T-cell (primary cell): Measurements from ENCODE around the gene HINFP. TPM values are rescaled to one million over a fixed set of nuclear protein-coding genes. Genes with fewer than 3 reads are reported as not detected.

Experiments used
- total RNA-seq, 35 experiments: library from RNA in 6 of 35; stranded (reverse) in 6 of 35; fragments of 120-200 nt in 1 of 35; gene quantifications; one replicate each; pipeline versions ENCODE4 v1.2.1 to v1.2.4 and lab custom pipeline; 2013 to 2026

Gene HINFP
- total RNA-seq, 5 donors from 2014 or later (not counting 1 experiment from before 2014, with no cell fraction given): 30.0 to 68.5 (median 56.7) TPM

Other genes with a start within 250 kb of the HINFP start
- gene CXCR5, start 237.7 kb upstream of the HINFP start, total RNA-seq: 10 to 100 TPM in 1 of 5 donors, 1 to 10 TPM in 4; 4.7 to 10.6 (median 6.3) TPM
- gene BCL9L, start 195.7 kb upstream of the HINFP start, total RNA-seq: 100 to 1,000 TPM; 229 to 331 (median 308) TPM
- gene UPK2, start 165.3 kb upstream of the HINFP start, total RNA-seq: under 1 TPM in 1 of 5 donors, not detected in 4; 0.32 TPM
- not detected for gene FOXR1, start 149.8 kb upstream of the HINFP start, total RNA-seq
- 100 to 1,000 TPM; 104 to 121 (median 118) TPM for gene CENATAC, start 123.4 kb upstream of the HINFP start, total RNA-seq
- 1,000 to 10,000 TPM; 1,733 to 2,728 (median 2,161) TPM for gene RPS25, start 103.2 kb upstream of the HINFP start, total RNA-seq
- gene TRAPPC4, start 102.8 kb upstream of the HINFP start, total RNA-seq: 10 to 100 TPM; 65.0 to 78.5 (median 74.3) TPM
- gene SLC37A4, start 90.7 kb upstream of the HINFP start, total RNA-seq: 10 to 100 TPM in 4 of 5 donors, 1 to 10 TPM in 1; 8.9 to 18.0 (median 15.4) TPM
- 100 to 1,000 TPM in 4 of 5 donors, 10 to 100 TPM in 1; 91.2 to 113 (median 112) TPM for gene HYOU1, start 64.4 kb upstream of the HINFP start, total RNA-seq
- gene VPS11, start 53.8 kb upstream of the HINFP start, total RNA-seq: 10 to 100 TPM; 59.5 to 69.8 (median 62.6) TPM
- gene HMBS, start 36.7 kb upstream of the HINFP start, total RNA-seq: 10 to 100 TPM in 3 of 5 donors, 1 to 10 TPM in 2; 6.7 to 17.8 (median 12.3) TPM
- 10 to 100 TPM; 21.7 to 54.2 (median 43.9) TPM for gene DPAGT1, start 19.7 kb upstream of the HINFP start, total RNA-seq
- gene C2CD2L, start 14.2 kb upstream of the HINFP start, total RNA-seq: 10 to 100 TPM; 18.9 to 36.4 (median 30.6) TPM
- under 1 TPM in 1 of 5 donors, not detected in 4; 0.09 TPM for gene ABCG4, start 27.5 kb downstream of the HINFP start, total RNA-seq
- 10 to 100 TPM in 3 of 5 donors, 1 to 10 TPM in 2; 6.5 to 12.8 (median 11.6) TPM for gene NLRX1, start 47.1 kb downstream of the HINFP start, total RNA-seq
- gene NHERF4, start 63.9 kb downstream of the HINFP start, total RNA-seq: 1 to 10 TPM in 1 of 5 donors, under 1 TPM in 3, not detected in 1; 0.30 to 1.1 (median 0.73) TPM
- gene CBL, start 84.8 kb downstream of the HINFP start, total RNA-seq: 10 to 100 TPM; 40.9 to 42.2 (median 41.1) TPM
- 10 to 100 TPM in 1 of 5 donors, 1 to 10 TPM in 1, under 1 TPM in 3; 0.50 to 10.2 (median 0.76) TPM for gene MCAM, start 195.6 kb downstream of the HINFP start, total RNA-seq
- gene RNF26, start 212.9 kb downstream of the HINFP start, total RNA-seq: 10 to 100 TPM; 18.4 to 21.4 (median 20.3) TPM
- not detected for gene C1QTNF5, start 219.3 kb downstream of the HINFP start, total RNA-seq
- not detected for gene MFRP, start 225.1 kb downstream of the HINFP start, total RNA-seq